ENCODE results near the gene JPT1.
"Not testable (repeated sequence)": the region's sequence is repeated elsewhere in the genome, so short reads cannot be mapped to it uniquely, and the experiment has no call there.

The JPT1 gene

DNA sequence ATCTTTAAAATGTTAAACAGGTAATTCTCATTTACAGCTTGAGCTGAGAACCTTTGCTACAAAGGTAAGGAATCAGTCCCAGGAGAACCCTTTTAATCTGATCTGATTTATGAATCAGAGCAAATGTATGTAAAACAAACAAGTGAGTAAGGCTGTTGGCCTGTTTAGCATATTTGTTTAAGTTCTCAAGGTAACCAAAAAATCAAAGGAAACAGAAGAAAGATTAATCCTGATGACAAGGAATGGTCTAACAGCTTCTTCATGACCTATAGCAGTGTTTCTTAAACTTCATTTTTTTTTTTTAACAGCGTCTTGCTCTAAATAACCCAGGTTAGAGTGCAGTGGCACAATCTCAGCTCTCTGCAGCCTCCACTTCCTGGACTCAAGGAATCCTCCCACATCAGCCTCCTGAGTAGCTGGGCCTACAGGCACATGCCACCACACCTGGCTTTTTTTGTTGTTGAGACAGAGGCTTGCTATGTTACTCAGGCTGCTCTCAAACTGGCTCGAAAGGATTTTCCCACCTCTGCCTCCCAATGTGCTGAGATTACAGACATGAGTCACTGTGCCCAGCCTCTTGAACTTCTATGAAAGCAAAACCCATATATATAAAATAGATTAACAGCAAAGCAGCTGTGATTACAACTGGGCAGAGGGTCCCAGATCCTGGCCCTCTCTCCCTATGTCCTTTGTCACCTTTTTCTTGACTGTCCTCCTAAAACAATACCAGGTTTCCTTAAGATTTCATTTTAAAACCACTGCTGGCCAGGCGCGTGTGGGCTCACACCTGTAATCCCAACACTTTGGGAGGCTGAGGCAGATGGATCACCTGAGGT lies 5.1 kb upstream of the JPT1 start:
- DNase-seq (ENCODE audit: low read depth, low spot score), result peak; percentile 90
- peak overlapping the region; percentile 93 for H3K27ac ChIP-seq

DNA sequence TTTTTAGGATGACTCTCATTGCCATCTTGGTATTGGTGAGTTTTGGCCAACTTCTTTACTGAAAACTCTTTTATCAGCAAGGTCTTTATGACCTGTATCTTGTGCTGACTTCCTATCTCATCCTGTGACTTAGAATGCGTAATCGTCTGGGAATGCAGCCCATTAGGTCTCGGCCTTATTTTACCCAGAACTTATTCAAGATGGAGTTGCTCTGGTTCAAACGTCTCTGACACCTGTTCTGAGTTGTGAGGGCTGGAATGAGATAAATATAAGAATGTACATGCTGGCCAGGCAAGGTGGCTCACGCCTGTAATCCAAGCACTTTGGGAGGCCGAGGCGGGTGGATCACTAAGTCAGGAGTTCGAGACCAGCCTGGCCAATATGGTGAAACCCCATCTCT lies 4.2 kb upstream of the JPT1 start:
- peak overlapping the region; percentile 93 for H3K27ac ChIP-seq
- not testable (repeated sequence) for DNase-seq (ENCODE audit: low read depth, low spot score)

DNA sequence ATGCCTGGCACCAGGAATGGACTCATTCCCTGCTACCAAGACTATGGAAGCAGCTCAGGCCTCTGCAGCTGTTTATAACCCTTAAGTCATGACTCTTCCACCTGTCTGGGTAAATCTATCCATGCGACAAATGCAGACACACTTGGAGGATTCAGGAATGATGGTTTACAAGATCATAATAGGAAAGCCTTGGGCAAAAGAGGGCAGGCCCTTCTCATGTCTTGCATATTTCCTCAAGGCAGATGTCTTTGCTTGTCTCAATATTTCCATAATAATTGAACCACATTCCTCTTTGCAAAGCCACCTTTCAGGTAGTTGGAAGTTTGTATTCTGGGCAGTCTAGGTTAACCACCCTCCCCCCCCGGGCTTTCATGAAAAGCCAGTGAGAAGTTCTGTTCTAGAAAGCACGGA lies 884 bp upstream of the JPT1 start:
- no peak for DNase-seq (ENCODE audit: low read depth, low spot score)

DNA sequence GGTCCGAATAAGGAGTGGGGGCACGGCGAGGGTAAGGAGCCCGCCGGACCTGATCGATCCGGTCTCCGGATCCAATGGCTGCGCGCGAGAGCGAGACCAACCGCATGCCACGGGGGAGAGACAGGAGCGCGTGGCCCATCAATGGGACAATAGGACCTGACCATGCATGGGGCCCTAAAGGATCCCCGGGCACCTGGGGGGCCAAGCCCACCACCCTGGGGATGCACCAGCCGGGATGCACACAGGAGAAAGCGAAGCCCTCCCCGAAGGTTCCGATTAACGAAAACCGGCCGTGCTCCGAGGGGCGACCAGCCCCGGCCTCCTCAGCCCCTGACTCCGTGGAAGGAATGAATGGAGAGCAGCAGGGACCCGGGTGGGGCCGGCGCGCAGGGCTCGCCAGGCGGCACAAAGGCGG lies 525 bp downstream of the JPT1 start:
- DNase-seq (ENCODE audit: low read depth, low spot score), result no peak
- peak overlapping the region; percentile 63 for H3K27ac ChIP-seq

More for the DNA sequence above, 884 bp upstream of the JPT1 start:
- peak overlapping the region; percentile 63 for H3K27ac ChIP-seq

DNA sequence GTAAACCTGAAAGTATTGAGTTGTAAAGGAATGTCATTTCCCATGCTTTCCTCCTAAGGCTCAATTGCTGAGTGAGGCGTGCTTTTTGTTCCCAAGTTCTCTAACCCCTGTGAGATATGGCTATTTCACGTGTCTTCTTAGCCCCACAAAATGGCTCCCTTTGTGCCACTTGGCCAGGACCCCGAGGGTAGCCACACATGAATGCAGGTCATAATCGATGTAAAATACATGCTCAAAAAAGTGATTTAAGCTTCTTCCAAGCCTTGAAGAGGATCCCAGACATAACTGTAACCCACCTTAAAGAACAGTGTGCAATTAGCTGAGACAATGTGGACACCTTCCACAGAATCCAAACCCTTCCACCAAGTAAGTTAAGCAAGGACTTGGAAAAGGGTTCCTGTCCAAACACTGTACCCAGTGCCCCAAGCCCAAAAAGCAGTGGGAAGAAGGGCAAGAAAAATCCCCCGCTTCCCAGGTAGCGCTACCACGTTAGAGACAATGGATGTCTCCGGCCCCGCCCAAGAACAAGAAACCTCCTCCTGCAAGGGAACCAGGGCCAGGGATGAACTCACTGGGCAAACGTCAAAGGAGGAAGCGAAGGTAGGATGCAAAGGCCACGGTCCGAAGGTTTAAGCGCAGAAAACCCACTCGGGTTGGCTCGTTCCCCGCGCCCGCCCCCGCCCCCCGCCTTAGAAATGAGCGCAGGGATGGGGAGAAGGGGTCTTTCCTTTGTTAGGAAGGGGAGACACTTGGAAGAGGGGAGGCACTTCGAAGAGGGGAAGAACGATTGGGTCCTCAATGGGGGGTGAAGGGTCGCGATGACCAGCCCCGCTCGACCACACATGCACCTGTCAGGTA lies 1.2 kb downstream of the JPT1 start:
- DNase-seq (ENCODE audit: low read depth, low spot score), result no peak

DNA sequence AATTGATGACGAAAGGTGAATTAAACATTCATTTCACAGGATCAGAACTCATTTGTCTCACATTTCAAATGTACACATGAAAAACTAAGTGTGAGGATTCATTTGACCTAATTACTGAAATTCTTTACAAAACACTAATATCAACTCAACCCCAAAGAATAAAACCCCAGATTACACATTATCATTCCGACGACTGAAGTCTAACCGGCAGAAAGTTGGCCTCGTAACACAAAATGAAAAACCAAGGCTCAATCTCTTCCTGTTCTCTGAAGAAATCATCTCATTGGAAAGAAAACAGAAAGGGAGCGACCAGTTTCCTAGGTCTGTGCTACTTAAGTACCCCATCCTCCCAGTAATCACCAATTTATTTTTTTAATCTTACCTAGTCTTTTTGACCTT lies 1.8 kb downstream of the JPT1 start:
- no peak for DNase-seq (ENCODE audit: low read depth, low spot score)
- peak overlapping the region; percentile 63 for H3K27ac ChIP-seq

More for the DNA sequence above, 1.2 kb downstream of the JPT1 start:
- H3K27ac ChIP-seq, result peak overlapping the region; percentile 63

DNA sequence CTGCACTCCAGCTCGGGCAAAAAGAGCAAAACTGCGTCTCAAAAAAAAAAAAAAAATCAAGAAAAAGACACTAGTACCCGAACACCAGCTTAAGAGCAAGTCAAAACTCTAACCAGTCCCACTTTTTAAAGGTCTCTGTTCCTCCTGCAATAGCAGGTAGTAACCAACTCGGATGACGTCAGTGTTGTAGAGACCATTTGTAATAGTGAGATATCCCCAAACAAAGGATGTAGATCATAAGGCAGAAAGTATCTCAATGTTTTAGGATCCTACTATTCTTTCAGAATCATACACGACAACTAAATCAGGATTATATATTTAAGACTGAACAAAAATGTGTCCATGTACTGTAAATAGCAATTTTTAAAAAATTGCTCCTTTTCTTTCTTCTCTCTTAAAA lies 2.4 kb downstream of the JPT1 start:
- no peak overlapping the region for H3K27ac ChIP-seq
- DNase-seq (ENCODE audit: low read depth, low spot score), result no peak

DNA sequence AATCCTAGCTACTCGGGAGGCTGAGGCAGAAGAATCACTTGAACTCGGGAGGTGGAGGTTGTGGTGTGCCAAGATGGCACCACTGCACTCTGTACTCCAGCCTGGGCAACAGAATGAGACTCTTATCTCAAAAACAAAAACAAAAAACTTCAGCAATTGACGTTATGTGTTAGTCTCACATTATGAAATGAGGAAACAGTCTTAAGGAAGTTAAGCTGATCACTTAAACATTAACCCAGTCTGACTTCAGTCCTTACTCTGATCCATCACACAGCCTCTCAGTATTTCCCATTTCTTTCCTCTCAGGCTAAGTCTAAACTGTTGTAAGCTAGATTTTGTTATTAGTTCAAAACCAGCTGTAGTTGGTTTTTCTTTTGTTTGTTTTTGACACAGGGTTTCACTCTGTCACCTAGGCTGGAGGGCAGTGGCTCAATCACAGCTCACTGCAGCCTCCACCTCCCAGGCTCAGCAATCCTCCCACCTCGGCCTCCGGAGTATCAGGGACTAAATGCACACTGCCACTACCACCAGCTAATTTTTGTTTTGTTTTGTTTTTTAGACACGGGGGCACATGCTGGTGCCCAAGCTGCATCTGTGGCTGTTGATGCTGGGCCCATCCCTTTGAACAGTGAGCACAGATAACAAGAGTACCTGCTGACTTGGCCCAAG lies 6.3 kb downstream of the JPT1 start:
- no peak for DNase-seq (ENCODE audit: low read depth, low spot score)
- no peak overlapping the region for H3K27ac ChIP-seq

DNA sequence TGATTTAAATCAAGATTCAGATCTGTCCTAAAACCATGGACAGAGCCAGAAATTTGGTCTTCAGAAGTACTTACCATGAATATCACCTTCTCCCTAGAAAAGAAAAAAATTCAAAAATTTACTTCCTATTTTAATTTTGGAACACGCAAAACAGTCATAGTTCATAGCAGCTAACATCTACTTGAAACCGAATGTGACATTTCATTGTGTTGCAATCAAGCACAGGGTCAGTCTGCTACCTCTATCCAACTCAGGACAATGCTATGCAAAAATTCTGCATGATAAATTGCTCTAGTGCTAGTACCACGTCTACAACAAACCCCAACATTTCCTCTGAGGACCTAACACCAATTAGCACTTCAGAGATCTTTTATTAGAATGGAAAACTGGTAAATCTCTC lies 7.7 kb downstream of the JPT1 start:
- H3K27ac ChIP-seq, result no peak overlapping the region
- DNase-seq (ENCODE audit: low read depth, low spot score), result no peak

DNA sequence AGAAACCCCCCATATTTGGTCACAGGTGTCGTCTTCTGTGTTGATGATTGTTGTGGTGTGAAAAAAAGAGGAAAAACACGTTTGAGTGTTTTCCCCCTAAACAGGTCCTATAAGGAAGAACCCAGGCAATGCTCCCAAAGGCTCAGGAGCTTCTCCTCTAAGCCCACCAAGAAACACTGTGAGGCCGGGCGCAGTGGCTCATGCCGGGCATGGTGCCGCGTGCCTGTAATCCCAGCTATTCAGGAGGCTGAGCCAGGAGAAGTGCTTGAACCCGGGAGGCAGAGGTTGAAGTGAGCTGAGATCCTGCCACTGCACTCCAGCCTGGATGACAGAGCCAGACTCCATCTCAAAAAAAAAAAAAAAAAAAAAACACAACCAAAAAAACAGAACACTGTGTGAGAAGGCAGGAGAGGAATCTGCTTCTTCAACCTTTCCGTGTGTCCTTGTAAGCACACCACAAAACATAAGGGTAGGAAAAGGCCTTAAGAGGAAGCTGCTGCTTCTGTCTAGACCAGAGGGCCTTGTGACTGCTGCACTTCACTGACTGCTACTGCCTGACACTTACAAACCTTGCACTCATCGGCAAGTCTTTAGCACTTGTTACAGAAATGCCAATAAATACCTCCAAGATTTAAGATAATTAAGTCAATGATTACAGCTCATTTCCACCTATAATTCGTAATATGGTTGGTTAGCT lies 9.3 kb downstream of the JPT1 start:
- H3K27ac ChIP-seq, result no peak overlapping the region
- no peak for DNase-seq (ENCODE audit: low read depth, low spot score)

DNA sequence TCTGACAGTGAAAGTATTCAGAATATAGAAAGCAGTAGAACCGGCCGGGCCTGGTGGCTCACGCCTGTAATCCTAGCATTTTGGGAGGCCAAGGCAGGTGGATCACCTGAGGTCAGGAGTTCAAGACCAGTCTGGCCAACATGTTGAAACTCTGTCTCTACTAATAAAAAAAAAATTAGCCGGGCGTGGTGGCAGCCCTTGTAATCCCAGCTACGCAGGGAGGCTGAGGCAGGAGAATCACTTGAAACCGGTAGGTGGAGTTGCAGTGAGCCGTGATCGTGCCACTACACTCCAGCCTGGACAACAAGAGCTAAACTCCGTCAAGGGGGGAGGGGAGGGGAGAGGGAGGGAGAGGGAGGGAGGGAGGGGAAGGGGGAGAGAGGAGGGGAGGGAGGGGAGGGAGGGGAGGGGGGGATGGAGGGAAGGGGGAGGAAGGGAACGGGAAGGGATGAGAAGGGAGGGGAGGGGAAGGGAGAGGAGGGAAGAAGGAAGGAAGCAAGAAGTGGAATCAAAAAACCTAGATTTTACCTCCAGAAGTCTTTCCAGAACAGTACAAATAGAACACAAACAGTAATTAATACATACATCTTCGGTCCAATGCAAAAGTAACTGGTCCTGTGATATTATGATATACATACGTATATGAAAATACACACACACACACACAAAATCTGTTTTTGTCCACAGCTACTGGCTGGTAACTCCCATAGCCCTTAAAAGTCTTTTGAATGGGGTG lies 11.9 kb downstream of the JPT1 start:
- DNase-seq (ENCODE audit: low read depth, low spot score), result no peak
- no peak overlapping the region for H3K27ac ChIP-seq

DNA sequence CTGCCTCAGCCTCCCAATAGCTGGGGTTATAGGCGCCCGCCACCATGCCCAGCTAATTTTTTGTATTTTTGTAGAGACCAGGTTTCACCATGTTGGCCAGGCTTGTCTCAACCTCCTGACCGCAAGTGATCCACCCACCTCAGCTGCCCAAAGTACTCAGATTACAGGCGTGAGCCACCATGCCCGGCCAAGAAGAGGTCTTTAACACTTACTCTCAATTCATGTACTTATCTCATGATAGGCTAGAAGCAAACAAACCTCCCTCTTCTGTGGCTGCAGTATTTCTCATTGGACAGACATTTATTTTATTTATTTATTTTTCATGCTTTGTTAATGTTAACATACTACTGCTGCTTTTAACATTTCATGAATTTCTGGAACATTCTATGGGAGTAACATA lies 15.8 kb downstream of the JPT1 start:
- H3K27ac ChIP-seq, result no peak overlapping the region
- DNase-seq (ENCODE audit: low read depth, low spot score), result no peak

DNA sequence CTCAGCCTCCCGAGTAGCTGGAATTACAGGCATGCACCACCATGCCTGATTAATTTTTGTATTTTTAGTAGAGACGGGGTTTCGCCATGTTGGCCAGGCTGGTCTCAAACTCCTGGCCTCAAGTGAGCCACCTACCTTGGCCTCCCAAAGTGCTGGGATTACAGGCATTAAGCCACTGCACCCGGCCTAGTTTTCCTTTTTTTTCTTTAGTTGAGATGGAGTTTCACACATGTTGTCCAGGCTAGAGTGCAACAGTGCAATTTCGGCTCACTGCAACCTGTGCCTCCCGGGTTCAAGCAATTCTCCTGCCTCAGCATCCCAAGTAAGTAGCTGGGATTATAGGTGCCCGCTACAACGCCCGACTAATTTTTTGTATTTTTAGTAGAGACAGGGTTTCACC lies 16.6 kb downstream of the JPT1 start:
- DNase-seq (ENCODE audit: low read depth, low spot score), result not testable (repeated sequence)
- H3K27ac ChIP-seq, result peak overlapping the region; percentile 64

DNA sequence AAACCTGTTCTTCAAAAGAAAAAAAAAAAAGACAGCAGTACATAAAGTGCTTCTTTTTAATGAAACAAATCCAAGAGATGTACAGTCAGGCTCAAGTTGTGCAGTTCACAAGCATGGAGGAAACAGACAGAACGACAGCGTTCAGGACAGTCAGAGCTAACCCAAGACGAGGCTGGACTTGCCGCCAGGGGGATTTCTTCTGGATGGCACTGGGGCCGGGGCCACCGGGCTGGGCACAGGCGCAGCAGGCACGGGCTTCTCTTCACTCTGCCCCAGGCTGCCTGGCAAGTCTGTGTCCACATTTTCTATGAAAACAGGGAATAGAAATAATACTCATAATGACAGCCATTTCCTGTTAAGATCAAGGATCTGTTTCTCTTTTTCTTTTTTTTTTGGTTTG lies 18.4 kb downstream of the JPT1 start:
- peak overlapping the region; percentile 64 for H3K27ac ChIP-seq
- DNase-seq (ENCODE audit: low read depth, low spot score), result no peak

DNA sequence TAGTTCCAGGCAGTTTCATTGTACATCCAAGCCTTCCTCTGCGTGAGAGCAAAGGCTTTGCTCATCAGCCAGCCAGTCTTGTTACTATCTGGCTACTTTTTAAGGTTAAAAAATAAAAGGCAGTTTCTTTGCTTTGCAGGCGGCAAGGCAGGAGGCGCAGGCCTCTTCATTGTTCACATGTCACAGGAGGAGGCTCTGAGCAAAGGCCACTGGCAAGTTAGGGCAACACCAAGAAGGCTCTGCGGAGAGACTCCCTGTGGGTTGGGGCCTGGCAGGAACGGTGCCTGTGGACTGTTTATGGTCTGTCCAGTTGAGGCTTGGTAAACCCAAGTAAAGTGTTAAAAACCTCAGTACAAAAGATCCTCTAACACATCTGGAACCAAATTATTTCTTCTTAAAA lies 18.9 kb downstream of the JPT1 start:
- no peak for DNase-seq (ENCODE audit: low read depth, low spot score)
- H3K27ac ChIP-seq, result peak overlapping the region; percentile 64

DNA sequence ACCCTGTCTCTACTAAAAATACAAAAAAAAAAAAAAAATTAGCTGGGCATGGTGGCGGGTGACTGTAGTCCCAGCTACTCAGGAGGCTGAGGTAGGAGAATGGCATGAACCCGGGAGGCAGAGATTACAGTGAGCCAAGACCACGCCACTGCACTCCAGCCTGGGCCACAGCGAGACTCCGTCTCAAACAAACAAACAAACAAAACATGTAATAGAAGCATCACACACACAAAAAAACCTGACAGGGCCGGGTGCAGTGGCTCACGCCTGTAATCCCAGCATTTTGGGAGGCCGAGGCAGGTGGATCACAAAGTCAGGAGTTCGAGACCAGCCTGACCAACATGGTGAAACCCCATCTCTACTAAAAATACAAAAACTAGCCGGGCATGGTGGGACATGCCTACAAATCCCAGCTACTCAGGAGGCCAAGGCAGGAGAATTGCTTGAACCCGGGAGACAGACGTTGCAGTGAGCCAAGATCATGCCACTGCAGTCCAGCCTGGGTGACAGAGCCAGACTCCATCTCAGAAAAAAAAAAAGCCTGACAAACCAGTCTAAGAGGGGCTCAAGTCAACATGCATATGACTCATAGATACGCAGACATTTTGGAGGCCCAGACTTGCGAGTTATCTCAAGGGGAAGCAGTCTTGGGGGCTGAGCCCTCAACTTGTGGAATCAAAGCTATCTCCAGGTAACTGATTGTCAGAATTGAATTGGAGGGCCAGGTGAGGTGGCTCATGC lies 20.5 kb downstream of the JPT1 start:
- H3K27ac ChIP-seq, result peak overlapping the region; percentile 64
- DNase-seq (ENCODE audit: low read depth, low spot score), result not testable (repeated sequence)

DNA sequence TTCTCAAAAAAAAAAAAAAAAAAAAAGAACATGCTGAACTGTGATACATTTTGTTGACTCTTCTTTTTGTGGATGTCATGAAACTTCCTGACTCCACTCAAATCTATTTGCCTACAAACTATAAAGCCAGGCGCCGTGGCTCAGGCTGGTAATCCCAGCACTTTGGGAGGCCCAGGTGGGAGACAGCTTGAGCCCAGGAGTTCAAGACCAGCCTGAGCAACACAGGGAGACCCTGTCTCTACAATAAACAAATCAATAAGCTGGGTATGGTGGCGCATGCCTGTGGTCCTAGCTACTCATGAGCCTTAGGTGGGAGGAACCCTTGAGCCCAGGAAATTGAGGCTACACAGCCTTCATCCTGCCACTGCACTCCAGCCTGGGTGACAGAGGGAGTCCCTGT lies 21.3 kb downstream of the JPT1 start:
- H3K27ac ChIP-seq, result peak overlapping the region; percentile 64
- no peak for DNase-seq (ENCODE audit: low read depth, low spot score)

DNA sequence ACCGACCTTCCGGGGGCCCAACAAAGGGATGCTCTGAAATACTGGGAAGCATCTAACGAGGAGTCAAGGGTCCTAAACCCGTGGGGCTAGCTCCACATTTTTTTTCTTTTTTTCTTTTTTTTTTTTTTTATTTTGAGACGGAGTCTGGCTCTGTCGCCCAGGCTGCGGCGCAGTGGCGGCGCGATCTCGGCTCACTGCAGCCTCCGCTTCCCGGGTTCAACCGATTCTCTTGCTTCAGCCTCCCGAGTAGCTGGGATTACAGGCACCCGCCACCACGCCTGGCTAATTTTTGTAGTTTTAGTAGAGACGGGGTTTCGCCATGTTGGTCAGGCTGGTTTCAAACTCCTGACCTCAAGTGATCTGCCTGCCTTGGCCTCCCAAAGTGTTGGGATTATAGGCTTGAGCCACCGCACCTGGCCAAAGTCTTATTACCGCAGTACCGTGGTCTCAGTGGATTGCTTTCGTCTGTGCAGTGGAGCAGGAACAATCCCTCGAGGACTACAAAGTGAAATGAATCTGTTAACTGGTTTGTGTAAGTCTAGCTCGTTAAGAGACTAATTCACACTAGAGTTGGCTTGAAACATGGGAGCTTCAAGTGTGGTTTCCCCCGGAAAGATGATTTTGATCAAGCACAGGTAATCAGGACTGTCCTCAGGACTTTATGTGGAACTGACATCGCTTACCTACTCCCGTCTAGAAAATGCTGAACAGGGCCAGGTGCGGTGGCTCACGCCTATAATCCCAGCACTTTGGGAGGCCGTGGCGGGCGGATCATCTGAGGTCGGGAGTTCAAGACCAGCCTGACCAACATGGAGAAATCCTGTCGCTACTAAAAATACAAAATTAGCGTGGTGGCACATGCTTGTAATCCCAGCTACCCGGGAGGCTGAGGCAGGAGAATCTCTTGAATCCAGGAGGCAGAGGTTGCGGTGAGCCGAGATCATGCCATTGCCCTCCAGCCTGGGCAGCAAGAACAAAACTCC lies 22.0 kb downstream of the JPT1 start:
- not testable (repeated sequence) for DNase-seq (ENCODE audit: low read depth, low spot score)
- peak overlapping the region; percentile 85 for H3K27ac ChIP-seq

Data from epithelial cell of prostate (primary cell).